ENCODE measurements around the gene EXD1. TPM values are rescaled to one million over a fixed set of nuclear protein-coding genes. Genes with fewer than 3 reads are reported as not detected.

The EXD1 gene
- total RNA-seq, 1 donor from 2014 or later: not detected

DNA sequence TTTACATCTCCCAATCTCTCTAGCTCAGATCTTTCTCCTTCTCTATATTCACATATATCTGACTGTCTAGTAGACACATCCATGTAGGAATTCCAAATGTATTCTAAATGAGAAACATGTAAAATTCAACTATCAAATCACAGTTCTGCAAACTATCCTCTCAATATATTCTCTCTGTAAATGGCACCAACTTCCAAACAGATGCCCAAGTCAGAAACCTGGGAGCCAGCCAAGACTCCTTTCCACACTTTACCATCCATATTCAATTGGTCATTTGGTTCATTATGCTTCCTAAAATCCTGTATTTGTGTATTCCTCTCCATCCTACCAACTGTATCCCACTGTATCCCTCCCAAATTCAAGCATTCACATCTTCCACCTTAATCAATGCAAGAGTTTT lies 61.5 kb downstream of the EXD1 start:
- Histone ChIP-seq H3K27ac (no peak overlapping the region), H3K27me3 (no peaks in the 10 kb centered on the region), H3K4me3 (no peak overlapping the region), H3K9me3 (no peaks in the 10 kb centered on the region), H3K36me3 (no peaks in the 10 kb centered on the region), H3K4me1 (no peaks in the 10 kb centered on the region)
- TF ChIP-seq, protein P1, sequence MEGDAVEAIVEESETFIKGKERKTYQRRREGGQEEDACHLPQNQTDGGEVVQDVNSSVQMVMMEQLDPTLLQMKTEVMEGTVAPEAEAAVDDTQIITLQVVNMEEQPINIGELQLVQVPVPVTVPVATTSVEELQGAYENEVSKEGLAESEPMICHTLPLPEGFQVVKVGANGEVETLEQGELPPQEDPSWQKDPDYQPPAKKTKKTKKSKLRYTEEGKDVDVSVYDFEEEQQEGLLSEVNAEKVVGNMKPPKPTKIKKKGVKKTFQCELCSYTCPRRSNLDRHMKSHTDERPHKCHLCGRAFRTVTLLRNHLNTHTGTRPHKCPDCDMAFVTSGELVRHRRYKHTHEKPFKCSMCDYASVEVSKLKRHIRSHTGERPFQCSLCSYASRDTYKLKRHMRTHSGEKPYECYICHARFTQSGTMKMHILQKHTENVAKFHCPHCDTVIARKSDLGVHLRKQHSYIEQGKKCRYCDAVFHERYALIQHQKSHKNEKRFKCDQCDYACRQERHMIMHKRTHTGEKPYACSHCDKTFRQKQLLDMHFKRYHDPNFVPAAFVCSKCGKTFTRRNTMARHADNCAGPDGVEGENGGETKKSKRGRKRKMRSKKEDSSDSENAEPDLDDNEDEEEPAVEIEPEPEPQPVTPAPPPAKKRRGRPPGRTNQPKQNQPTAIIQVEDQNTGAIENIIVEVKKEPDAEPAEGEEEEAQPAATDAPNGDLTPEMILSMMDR (IDR thresholded peaks at IDR 0.05): no peak
- intact Hi-C loops (cut with DNase I): no loop called here
- DNase-seq (ENCODE audit: low spot score in 2 of 2): no peak

DNA sequence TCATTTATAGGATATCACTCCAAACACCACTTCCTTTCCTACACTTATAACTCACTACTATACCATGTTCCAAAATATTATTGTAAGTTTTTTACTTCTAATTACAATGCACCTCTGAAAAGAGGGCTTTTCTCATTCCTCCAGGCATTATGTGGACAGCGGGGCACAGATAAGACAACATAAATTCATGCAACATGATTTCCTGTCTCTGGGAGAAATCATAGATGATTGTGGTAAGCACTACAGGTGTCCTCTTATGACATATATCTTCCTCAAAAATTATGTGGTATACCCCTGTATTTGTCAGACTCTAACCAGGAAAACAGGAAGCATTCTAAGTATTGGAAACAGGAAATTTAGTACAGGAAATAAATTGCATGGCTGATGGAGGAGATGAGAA lies 68.8 kb downstream of the EXD1 start:
- Histone ChIP-seq H3K27ac (no peak overlapping the region), H3K27me3 (no peaks in the 10 kb centered on the region), H3K36me3 (no peaks in the 10 kb centered on the region), H3K4me3 (no peak overlapping the region), H3K9me3 (no peaks in the 10 kb centered on the region), H3K4me1 (no peaks in the 10 kb centered on the region)
- TF ChIP-seq, protein P1 (IDR thresholded peaks at IDR 0.05): no peak
- intact Hi-C loops (cut with DNase I): no loop called here
- DNase-seq (ENCODE audit: low spot score in 2 of 2): no peak

DNA sequence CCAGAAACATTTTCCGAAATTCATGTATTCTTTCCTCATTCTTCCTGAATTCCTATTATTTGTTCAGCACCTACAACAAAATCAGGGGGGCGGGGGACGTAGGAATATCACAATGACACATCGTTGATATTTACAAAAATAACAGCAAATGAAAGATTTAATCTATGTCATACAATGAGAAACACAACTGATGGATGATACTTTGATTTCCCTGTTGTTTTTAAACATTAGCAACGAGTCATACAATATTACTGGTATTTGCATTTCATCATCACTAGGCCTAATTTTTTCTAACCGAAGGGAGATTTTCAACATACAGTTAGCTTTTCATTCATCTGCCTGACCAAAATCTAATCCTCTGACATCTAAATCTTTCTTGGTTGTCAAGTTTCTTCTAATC lies 69.2 kb downstream of the EXD1 start:
- Histone ChIP-seq H3K36me3 (no peaks in the 10 kb centered on the region), H3K4me3 (no peak overlapping the region), H3K27me3 (no peaks in the 10 kb centered on the region), H3K27ac (no peak overlapping the region), H3K4me1 (no peaks in the 10 kb centered on the region), H3K9me3 (no peaks in the 10 kb centered on the region)
- TF ChIP-seq, protein P1 (IDR thresholded peaks at IDR 0.05): no peak
- intact Hi-C loops (cut with DNase I): no loop called here
- DNase-seq (ENCODE audit: low spot score in 2 of 2): no peak

DNA sequence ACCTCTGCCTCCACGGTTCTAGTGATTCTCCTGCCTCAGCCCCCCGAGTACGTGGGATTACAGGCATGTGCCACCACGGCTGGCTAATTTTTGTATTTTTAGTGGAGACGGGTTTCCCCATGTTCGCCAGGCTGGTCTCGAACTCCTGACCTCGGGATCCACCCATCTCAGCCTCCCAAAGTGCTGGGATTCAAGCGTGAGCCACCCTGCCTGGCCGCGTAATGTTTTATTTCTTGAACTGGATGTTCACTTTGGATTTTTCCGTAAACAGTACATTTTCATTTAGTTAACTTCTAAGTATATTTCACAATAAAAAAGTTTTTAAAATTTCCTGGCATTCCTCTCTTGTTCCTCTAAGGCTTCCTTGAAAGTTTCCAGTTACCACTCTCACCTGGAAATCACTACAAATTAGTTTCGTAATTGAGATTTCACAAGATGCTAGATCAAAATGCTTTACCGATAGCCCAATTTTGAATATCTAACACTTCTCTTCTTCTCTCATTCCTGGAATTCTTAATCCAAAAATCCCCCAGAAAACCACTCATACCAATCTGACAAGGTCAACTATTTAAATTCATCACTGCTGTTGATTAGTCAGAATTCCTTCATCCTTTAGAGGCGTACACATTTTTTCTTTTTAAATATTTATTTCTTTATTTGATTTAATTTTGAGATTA lies 69.8 kb downstream of the EXD1 start:
- no peaks in the 10 kb centered on the region for H3K27me3 ChIP-seq
- no peak overlapping the region for H3K27ac ChIP-seq
- H3K36me3 ChIP-seq: no peaks in the 10 kb centered on the region
- H3K4me1 ChIP-seq: no peaks in the 10 kb centered on the region
- TF ChIP-seq, protein P1 (IDR thresholded peaks at IDR 0.05): no peak
- intact Hi-C loops (cut with DNase I): no loop called here
- no peaks in the 10 kb centered on the region for H3K9me3 ChIP-seq
- H3K4me3 ChIP-seq: no peak overlapping the region
- DNase-seq (ENCODE audit: low spot score in 2 of 2): no peak

DNA sequence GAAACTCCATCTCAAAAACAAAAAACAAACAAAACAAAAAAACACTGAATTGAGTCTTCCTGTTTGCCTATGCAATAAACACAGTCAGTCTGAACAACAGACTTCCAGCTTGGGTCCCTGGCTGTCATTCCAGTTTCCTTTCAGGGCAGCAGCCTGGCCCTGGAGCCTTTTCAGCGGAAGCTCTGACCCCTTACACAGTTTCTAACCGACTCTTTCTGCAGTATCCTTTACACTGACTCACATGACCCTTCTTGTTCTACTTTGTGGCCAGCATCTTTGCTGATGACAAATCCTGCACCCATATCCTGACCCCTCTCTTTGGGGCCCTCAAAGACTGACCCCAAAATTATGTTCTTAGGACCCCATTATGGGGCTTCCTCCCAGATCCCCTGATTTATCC lies 76.1 kb downstream of the EXD1 start:
- H3K9me3 ChIP-seq: no peaks in the 10 kb centered on the region
- no peak overlapping the region for H3K27ac ChIP-seq
- intact Hi-C loops (cut with DNase I): no loop called here
- no peak for DNase-seq (ENCODE audit: low spot score in 2 of 2)
- H3K36me3 ChIP-seq: no peaks in the 10 kb centered on the region
- H3K4me1 ChIP-seq: no peaks in the 10 kb centered on the region
- no peak overlapping the region for H3K4me3 ChIP-seq
- no peaks in the 10 kb centered on the region for H3K27me3 ChIP-seq
- TF ChIP-seq, protein P1 (IDR thresholded peaks at IDR 0.05): no peak

DNA sequence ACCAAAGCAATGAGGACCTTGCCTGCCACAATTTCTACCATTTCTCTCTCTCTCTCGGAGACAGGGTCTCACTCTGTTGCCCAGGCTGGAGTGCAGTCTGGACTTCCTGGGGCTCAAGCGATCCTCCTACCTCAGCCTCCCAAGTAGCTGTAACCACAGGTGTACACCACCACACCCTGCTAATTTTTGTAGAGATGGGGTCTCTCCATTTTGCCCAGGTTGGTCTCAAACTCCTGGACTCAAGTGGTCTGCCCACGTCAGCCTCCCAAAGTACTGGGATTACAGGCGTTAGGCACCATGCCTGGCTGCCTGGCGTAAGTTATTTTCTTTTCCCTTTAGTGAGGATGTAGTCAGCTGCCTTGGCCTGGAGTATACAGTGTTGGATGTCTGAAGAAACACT lies 76.8 kb downstream of the EXD1 start:
- Histone ChIP-seq H3K4me1 (no peaks in the 10 kb centered on the region), H3K27me3 (no peaks in the 10 kb centered on the region), H3K27ac (no peak overlapping the region), H3K36me3 (no peaks in the 10 kb centered on the region), H3K9me3 (no peaks in the 10 kb centered on the region), H3K4me3 (no peak overlapping the region)
- intact Hi-C loops (cut with DNase I): no loop called here
- TF ChIP-seq, protein P1 (IDR thresholded peaks at IDR 0.05): no peak
- no peak for DNase-seq (ENCODE audit: low spot score in 2 of 2)
